HG02973 (cell line): Measurements from ENCODE around the gene ADAMTS20.

Experiments
- ATAC-seq: cut with Tn5 transposase; IDR thresholded peaks from one replicate; pipeline ENCODE4 v1.9.1; 2021; ENCODE audit warnings: moderate library complexity; ENCODE audit not compliant: unreplicated experiment

The ADAMTS20 gene

DNA sequence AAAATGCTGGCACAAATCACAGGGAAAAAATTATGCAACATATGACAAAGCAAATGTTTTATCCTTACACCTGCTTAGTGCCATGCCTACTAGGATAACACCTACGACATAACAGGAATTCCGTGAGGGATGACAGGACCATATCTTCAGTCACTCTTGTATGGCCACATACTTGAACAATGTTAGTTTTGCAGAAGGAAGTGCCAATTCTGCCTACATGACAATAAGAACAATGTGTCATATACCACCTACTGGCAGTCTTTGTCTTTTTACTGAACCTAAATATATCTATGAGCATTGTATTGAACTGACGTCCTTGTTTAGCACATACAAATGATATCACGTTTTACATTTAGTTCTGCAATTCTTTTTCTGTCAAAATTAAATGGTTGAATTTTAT, 234.0 kb downstream of the ADAMTS20 start:
- no peak for ATAC-seq

GRCh38 chr12:43317156-43317555, 234.8 kb downstream of the ADAMTS20 start:
- no peak for ATAC-seq

DNA sequence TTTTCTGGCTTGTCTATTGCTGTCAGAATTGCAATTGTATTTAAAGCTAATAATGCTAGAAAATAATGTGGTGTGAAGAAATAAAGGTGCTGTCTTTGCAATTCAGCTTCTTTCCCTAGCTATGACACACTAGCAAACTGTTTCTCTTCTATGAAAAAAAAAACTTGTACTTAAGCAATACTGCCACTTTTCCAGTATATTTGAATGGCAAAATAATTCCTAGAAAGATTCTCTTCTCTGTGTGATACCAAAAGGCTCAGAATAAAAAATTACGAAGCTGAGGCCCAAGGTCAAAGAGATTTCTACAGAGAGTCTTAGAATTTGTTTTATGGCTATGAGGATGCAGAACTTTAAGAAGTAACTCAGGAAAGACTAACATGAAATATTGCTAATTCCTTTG, 235.5 kb downstream of the ADAMTS20 start:
- no peak for ATAC-seq

GRCh38 chr12:43315961-43316360, 236.0 kb downstream of the ADAMTS20 start:
- ATAC-seq: no peak

DNA sequence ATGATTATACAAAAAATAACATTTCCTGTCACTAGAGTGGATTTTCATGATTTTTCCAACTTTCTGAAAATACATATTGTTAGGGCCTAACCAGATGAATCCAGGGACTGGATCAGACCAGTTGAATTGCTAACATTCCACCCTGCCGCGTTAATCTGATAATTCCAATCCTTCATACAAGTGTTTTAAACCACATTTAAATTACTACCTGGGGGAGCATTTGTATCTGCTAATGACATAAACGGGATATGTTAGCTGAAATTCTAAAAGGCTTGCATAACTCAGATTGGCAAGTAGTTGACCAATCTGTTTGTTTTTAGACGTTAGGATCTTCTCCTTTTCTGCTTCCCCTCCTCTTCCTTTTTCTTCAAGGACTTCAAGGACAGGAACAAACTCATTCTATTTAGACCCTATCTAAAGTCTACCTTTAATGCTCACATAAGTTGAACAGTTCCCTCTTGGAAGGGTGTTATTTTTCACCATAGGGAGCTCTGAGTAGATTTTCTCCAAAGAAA, 239.0 kb downstream of the ADAMTS20 start:
- ATAC-seq: no peak

DNA sequence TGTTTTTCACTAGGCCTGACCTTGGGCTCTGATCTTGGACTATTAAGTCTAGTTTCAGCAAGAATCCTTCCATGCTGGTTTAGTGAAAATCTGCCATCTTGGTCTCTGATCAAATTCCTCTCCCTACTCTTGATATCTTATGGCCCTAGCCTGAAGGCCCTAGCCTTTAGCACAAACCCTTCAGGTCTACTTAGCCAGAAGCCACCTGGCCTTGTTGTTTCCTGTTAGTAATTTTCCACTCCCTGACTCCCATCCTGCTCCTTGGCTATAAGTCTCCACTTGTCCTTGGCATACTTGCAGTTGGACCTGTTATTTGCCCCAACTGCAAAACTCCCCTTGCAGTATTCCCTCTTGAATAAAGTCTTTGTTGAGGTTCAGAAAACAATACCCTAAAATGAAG, 241.4 kb downstream of the ADAMTS20 start:
- ATAC-seq: no peak

DNA sequence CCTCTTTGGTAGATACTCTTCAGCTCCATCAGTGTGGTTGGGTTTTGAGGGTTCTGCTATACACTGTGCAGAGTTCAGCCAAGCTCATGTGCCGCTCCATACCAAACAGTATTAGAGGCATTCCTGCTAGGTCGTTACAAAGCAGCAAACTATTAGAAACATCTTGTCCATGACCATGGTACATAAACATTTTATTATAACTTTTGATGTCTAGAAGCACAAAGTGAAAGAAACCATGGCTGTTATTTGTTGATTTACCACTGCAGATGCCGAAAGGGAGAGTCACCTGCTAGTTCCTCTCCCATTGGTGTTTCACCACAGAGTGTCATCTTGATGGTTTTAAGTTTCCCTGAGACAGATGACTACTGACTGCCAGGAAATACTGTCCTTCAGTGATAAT, 242.0 kb downstream of the ADAMTS20 start:
- ATAC-seq: no peak

- ATAC-seq: no peak
Observed at GRCh38 chr12:43308776-43309175, 243.2 kb downstream of the ADAMTS20 start.

DNA sequence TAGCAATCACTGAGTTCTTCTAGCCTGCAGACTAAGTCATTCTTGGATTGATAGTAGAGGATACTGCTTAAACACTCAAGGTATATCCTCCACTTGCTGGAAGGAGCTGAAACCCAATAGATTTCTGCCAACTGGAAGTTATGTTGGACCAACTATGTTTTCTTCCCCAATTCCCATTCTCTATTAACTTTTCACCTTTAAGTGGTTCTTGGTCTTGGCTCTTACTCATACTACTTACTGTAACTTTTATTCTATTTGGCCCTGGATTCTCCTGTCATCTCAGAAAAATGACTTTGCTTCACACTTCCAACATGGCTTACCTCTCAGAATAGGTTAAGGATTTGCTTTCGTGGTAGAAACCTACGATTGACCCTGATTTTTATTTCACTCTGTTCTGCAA, 244.9 kb downstream of the ADAMTS20 start:
- ATAC-seq: no peak

DNA sequence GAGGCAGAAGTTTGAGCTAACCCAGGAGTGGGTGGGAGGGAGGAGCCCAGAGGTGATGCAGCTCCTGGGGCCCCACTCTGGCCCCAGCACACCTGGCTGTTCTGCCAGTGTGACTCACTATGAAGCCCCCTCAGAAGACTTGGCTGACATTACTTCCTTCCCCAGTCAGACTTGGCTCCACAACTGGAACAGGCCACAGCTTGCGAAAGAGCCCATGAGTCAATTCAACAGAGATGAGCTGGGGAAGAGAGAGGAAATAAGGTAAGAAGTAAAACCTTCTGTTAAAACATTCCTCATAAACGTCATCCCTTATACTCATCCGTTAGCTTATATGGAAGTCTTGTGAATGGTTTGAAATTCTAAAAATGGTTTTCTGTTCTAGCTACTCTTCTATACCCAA, 245.9 kb downstream of the ADAMTS20 start:
- no peak for ATAC-seq

DNA sequence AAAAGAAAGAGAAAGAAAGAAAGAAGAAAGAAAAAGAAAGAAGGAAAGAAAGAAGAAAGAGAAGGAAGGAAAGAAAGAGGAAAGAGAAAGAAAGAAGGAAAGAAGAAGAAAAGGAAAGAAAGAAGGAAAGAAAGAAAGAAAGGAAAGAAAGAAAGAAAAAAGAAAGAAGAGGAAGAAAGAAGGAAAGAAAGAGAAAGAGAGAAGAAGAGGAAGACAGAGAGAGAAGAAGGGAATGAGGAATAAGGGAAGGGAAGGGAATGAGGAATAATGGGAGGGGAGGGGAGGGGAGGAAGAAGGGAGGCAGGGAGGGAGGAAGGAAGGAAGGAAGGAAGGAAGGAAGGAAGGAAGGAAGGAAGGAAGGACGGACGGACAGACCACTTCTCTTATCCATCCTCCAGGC, 246.9 kb downstream of the ADAMTS20 start:
- ATAC-seq: no peak
